Measurements from ENCODE around the gene DRGX.

- no peak for TF ChIP-seq ZNF274 (IDR thresholded peaks at IDR 0.05; ENCODE audit: insufficient read depth, insufficient read length)
- TF ChIP-seq RELA (IDR thresholded peaks at IDR 0.05; ENCODE audit: borderline replicate concordance, partially characterized antibody), result no peak
- TF ChIP-seq NFIC (IDR thresholded peaks at IDR 0.05; ENCODE audit: low read depth, low read length), result no peak
- TF ChIP-seq, protein P1, sequence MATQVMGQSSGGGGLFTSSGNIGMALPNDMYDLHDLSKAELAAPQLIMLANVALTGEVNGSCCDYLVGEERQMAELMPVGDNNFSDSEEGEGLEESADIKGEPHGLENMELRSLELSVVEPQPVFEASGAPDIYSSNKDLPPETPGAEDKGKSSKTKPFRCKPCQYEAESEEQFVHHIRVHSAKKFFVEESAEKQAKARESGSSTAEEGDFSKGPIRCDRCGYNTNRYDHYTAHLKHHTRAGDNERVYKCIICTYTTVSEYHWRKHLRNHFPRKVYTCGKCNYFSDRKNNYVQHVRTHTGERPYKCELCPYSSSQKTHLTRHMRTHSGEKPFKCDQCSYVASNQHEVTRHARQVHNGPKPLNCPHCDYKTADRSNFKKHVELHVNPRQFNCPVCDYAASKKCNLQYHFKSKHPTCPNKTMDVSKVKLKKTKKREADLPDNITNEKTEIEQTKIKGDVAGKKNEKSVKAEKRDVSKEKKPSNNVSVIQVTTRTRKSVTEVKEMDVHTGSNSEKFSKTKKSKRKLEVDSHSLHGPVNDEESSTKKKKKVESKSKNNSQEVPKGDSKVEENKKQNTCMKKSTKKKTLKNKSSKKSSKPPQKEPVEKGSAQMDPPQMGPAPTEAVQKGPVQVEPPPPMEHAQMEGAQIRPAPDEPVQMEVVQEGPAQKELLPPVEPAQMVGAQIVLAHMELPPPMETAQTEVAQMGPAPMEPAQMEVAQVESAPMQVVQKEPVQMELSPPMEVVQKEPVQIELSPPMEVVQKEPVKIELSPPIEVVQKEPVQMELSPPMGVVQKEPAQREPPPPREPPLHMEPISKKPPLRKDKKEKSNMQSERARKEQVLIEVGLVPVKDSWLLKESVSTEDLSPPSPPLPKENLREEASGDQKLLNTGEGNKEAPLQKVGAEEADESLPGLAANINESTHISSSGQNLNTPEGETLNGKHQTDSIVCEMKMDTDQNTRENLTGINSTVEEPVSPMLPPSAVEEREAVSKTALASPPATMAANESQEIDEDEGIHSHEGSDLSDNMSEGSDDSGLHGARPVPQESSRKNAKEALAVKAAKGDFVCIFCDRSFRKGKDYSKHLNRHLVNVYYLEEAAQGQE (IDR thresholded peaks at IDR 0.05; ENCODE audit: low read depth, low read length), result no peak
- no peak for TF ChIP-seq CTCF (IDR thresholded peaks at IDR 0.05 in 2 of 3, conservative IDR thresholded peaks at IDR 0.05 in 1 of 3; ENCODE audit: control insufficient read depth in 2 of 3, extremely low read depth in 1 of 3, insufficient read depth in 1 of 3, low read depth in 3 of 3, low read length in 3 of 3)
- TF ChIP-seq POLR2A (IDR thresholded peaks at IDR 0.05; ENCODE audit: low read depth, low read length), result no peak
- no peak for TF ChIP-seq CHD1 (IDR thresholded peaks at IDR 0.05; ENCODE audit: low read depth, low read length)
- no peak for TF ChIP-seq ZNF217 (IDR thresholded peaks at IDR 0.05)
These were observed 39.3 kb upstream of the DRGX start for GRCh38 chr10:49435225-49435624.

All from GM12878 (cell line).